ENCODE measurements around the gene HES3. TPM values are rescaled to one million over a fixed set of nuclear protein-coding genes. Genes with fewer than 3 reads are reported as not detected.

The HES3 gene
- total and polyA plus RNA-seq, 10 of the 15 experiments (the other 5 are each of a cell fraction or from before 2014, with no cell fraction given) = not detected

DNA sequence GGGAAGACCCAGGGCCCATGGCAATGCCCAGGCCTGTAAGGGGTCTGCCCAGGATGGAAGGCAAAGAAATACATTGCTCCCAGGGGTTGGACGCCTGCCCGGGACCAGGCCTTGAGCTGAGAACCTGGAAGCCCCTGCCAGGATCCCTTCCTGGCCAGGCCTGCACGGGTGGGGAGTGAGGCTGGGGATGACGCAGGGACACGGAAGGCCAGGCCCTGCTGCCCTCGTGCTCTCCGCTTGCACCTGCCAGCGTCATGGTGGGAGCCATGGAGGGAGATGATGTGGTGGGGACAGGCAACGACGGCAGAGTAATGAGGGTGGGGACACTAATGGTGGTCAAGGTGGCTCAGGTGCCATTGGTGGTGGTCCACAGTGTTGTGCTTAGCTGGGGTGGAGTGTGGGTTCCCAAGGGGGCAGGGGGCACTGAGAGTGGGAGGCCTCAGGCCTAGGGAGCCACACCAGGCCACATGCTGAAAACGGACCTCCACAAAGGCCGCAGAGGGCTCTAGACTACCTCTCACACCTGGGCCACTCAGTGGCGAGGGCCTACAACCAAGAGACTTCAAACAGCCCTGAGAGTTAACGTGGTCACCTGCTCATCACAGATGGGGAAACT, 4.3 kb downstream of the HES3 start (continued):
- TF ChIP-seq, protein P1, sequence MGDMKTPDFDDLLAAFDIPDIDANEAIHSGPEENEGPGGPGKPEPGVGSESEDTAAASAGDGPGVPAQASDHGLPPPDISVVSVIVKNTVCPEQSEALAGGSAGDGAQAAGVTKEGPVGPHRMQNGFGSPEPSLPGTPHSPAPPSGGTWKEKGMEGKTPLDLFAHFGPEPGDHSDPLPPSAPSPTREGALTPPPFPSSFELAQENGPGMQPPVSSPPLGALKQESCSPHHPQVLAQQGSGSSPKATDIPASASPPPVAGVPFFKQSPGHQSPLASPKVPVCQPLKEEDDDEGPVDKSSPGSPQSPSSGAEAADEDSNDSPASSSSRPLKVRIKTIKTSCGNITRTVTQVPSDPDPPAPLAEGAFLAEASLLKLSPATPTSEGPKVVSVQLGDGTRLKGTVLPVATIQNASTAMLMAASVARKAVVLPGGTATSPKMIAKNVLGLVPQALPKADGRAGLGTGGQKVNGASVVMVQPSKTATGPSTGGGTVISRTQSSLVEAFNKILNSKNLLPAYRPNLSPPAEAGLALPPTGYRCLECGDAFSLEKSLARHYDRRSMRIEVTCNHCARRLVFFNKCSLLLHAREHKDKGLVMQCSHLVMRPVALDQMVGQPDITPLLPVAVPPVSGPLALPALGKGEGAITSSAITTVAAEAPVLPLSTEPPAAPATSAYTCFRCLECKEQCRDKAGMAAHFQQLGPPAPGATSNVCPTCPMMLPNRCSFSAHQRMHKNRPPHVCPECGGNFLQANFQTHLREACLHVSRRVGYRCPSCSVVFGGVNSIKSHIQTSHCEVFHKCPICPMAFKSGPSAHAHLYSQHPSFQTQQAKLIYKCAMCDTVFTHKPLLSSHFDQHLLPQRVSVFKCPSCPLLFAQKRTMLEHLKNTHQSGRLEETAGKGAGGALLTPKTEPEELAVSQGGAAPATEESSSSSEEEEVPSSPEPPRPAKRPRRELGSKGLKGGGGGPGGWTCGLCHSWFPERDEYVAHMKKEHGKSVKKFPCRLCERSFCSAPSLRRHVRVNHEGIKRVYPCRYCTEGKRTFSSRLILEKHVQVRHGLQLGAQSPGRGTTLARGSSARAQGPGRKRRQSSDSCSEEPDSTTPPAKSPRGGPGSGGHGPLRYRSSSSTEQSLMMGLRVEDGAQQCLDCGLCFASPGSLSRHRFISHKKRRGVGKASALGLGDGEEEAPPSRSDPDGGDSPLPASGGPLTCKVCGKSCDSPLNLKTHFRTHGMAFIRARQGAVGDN (IDR thresholded peaks at IDR 0.05) = no peak
- no peak for TF ChIP-seq SIN3A (IDR thresholded peaks at IDR 0.05; ENCODE audit: low read depth, low read length)

DNA sequence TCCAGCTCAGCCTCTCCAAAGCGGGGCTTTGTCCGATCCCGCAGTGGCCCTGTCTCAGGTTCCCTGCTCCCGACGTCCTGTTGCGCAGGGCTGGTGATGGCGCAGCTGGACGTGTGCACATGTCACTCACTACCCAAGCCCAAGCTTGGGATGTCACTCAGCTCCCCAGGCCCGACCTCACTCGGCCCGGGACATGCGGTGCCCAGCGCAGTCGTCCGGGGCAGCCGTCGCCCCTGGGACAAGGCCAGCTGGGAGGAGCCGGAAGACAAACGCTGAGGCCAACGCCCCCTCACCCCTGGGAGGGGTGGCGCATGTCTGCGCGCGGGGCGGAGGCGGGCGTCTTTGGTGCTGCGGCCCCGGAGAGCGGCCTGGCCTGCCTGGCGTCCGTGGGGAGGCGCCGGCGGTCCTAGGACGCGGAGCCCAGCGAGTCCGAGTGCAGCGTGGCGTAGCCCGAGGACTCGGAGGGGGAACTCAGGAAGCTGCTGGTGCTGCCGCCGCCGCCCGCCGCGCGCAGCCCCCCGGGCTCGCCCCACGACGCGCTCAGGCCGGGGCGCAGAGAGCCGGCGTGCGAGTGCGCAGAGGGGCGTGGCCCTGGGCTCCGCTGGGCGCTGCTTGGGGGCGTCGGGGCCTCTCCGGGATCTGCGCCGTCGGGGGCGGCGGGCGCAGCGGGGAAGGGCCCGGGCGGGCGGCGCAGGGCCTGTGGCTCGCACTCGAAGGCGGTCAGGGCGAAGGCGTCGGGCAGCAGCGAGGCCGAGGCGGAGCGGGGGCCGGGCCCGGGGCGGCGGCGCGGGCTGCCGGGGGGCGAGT, 5.2 kb downstream of the HES3 start:
- H3K4me3 ChIP-seq = no peak overlapping the region
- TF ChIP-seq TAF1 (IDR thresholded peaks at IDR 0.05; ENCODE audit: borderline replicate concordance, low read depth, low read length) = no peak
- TF ChIP-seq RELA (IDR thresholded peaks at IDR 0.05; ENCODE audit: borderline replicate concordance, partially characterized antibody) = no peak
- TF ChIP-seq SRF (IDR thresholded peaks at IDR 0.05; ENCODE audit: low read depth in 2 of 2, low read length in 2 of 2) = no peak
- no peak for TF ChIP-seq TCF7 (IDR thresholded peaks at IDR 0.05; ENCODE audit: borderline replicate concordance)
- TF ChIP-seq, protein P2, sequence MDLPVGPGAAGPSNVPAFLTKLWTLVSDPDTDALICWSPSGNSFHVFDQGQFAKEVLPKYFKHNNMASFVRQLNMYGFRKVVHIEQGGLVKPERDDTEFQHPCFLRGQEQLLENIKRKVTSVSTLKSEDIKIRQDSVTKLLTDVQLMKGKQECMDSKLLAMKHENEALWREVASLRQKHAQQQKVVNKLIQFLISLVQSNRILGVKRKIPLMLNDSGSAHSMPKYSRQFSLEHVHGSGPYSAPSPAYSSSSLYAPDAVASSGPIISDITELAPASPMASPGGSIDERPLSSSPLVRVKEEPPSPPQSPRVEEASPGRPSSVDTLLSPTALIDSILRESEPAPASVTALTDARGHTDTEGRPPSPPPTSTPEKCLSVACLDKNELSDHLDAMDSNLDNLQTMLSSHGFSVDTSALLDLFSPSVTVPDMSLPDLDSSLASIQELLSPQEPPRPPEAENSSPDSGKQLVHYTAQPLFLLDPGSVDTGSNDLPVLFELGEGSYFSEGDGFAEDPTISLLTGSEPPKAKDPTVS (IDR thresholded peaks at IDR 0.05; ENCODE audit: low read depth, low read length) = no peak
- 0 out of 2 replicates have a peak, but pooled peaks have one; percentile 27 for TF ChIP-seq IKZF1 (conservative IDR thresholded peaks at IDR 0.05)
- TF ChIP-seq, protein P1 (IDR thresholded peaks at IDR 0.05) = no peak
- 0 out of 2 replicates have a peak, but pooled peaks have one; percentile 47 for TF ChIP-seq LARP7 (IDR thresholded peaks at IDR 0.05)
- TF ChIP-seq HDAC6 (IDR thresholded peaks at IDR 0.05; ENCODE audit: unreplicated experiment) = peak; percentile 72

More for the DNA sequence above, 5.2 kb downstream of the HES3 start:
- no peaks in the 10 kb centered on the region for H3K36me3 ChIP-seq (ENCODE audit: control insufficient read depth in 2 of 2, insufficient read depth in 2 of 2, low read length in 1 of 2)
- H3K4me1 ChIP-seq (ENCODE audit: control insufficient read depth, insufficient read depth, low read length) = peaks cover 5% of the 10 kb centered on the region
- WGBS (ENCODE audit: insufficient coverage, insufficient replicate concordance, low lambda C conversion rate, missing lambda C conversion rate) = 14% methylated on average over 51 of the region's 96 CpGs
- H3K9ac ChIP-seq (ENCODE audit: control insufficient read depth, insufficient read depth, low read length) = no peak overlapping the region
- peaks cover 1 to 13% of the 10 kb centered on the region in 2 experiments; a peak in 3 of 4 replicates for H3K27me3 ChIP-seq (replicated peaks in 1 of 2; ENCODE audit: control insufficient read depth in 2 of 2, insufficient read depth in 2 of 2, low read length in 1 of 2)
- intact Hi-C loops (cut with micrococcal nuclease; ENCODE audit: unreplicated experiment) = no loop called here
- SMC1A ChIA-PET (ENCODE audit: uncharacterized antibody, unreplicated experiment) = interaction anchor here (1.2 to 3.0 kb wide), 4 partner anchors 11 to 152 kb away, joined by 3 to 9 read pairs (median 6); no protein-coding TSS in a partner anchor
- in situ Hi-C loops (cut with MboI) = loop anchor here (5.0 kb wide), 1 partner anchor 98 kb away; no protein-coding TSS in a partner anchor
- no peak overlapping the region for H3K27ac ChIP-seq (ENCODE audit: control insufficient read depth, insufficient read depth)
- no peak overlapping the region for H3K4me2 ChIP-seq (ENCODE audit: control insufficient read depth, insufficient read depth)
- RAD21 ChIA-PET (ENCODE audit: unreplicated experiment) = interaction anchor here (3.2 kb wide), 1 partner anchor 153 kb away, joined by 15 read pairs; no protein-coding TSS in a partner anchor
- CTCF ChIA-PET = interaction anchor here (0.6 to 5.2 kb wide), 8 partner anchors 12 to 158 kb away, joined by 3 to 47 read pairs (median 12); partner anchors contain the start of gene ICMT
- H2AFZ ChIP-seq (ENCODE audit: control insufficient read depth, low read depth, low read length) = no peak overlapping the region
- H4K20me1 ChIP-seq (ENCODE audit: control insufficient read depth, insufficient read depth) = no peaks in the 10 kb centered on the region
- ATAC-seq = peak; percentile 6; the same call in 2 of the 3 replicates
- H3K79me2 ChIP-seq (ENCODE audit: control insufficient read depth, insufficient read depth, low read length) = no peaks in the 10 kb centered on the region
- no peaks in the 10 kb centered on the region for H3K9me3 ChIP-seq (replicated peaks; ENCODE audit: control insufficient read depth, insufficient read depth, low read length)
- no peak for DNase-seq (ENCODE audit: low read depth, low spot score)
- BruUV-seq (replicated peaks) = no TSS peak
- FAIRE-seq = no peak
- POLR2A ChIA-PET = no interaction called here

All from GM12878 (cell line).